ENCODE data around the gene OMD. TPM values are rescaled to one million over a fixed set of nuclear protein-coding genes. Genes with fewer than 3 reads are reported as not detected.

Gene OMD
- polyA plus RNA-seq, 1 donor: 0.85 TPM

DNA sequence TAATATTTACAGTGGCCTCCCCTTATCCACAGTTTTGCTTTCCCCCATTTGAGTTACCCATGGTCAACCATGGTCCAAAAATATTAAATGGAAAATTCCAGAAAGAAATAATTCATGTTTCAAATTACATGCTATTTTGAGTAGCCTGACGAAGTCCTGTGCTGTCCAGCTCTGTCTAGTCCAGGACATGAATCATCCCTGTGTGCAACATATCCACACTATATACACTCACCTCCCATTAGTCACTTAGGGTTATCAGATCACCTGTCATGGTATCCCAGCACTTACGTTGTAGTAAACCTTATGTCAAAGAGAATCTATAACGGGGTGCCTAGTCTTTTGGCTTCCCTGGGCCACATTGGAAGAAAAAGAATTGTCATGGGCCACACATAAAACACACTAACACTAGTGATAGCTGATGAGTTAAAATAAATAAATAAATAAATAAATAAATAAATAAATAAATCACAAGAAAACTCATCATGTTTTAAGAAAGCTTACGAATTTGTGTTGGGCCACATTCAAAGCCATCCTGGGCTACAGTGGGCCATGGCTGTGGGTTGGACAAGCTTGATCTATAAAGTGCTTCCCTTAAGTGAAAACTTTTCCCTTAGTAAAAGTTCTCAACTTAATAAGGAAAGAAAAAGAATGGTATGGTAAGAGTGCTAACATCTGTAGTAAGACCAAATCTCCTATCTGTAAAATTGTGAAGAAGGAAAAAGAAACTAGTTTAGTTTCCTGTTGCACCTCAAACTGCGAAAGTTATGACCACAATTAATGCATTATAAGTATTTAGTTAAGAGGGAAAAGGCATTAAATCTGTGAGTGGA, 15.9 kb upstream of the OMD start:
- no peaks in the 10 kb centered on the region for H3K27me3 ChIP-seq (ENCODE audit: control insufficient read depth, insufficient read depth, low read length)

DNA sequence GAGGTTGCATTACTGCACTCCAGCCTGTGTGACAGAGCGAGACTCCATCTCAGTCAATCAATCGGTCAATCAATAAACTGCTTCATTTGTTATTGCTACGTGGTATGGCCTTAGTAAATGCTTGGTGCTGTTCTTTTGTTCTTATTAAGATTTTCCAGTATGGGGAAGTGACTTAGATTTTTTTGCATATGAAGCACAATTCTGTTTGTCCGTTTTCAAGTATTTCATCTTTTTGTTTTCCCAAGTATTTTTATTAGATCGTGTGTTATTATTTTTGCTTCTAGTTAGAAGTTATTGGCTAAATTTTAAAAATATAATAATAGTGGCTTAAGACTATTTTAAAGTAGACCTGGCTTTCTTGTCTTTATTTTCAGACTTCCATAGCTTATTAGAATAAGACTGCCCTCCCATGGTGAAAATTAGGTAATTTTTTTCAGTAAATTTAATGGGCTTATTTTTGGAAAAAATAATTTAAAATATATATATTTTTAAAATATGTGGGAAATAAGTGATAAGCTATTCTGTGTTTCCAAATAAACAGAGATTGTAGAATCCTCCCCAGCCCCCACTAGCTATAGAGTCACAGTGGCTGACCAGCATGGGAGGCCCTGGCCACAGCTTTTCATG, 14.7 kb upstream of the OMD start:
- no peaks in the 10 kb centered on the region for H3K36me3 ChIP-seq (ENCODE audit: control insufficient read depth, insufficient read depth, low read length)
- H3K27me3 ChIP-seq (ENCODE audit: control insufficient read depth, insufficient read depth, low read length): no peaks in the 10 kb centered on the region
- H3K4me3 ChIP-seq (ENCODE audit: low read length): no peak overlapping the region
- no peak for DNase-seq
- WGBS (ENCODE audit: insufficient coverage, low lambda C conversion rate): 50% methylated on average over 2 of the region's 5 CpGs
- H3K9me3 ChIP-seq (ENCODE audit: control insufficient read depth, low read depth, low read length): no peaks in the 10 kb centered on the region
- H3K4me1 ChIP-seq (ENCODE audit: control insufficient read depth, insufficient read depth, low read length): no peaks in the 10 kb centered on the region
- H3K27ac ChIP-seq (ENCODE audit: low read length): no peak overlapping the region

More for the DNA sequence above, 15.9 kb upstream of the OMD start:
- H3K36me3 ChIP-seq (ENCODE audit: control insufficient read depth, insufficient read depth, low read length): no peaks in the 10 kb centered on the region
- no CpG with 5 or more reads among the region's 5 CpGs for WGBS (ENCODE audit: insufficient coverage, low lambda C conversion rate)
- H3K4me3 ChIP-seq (ENCODE audit: low read length): no peak overlapping the region
- H3K27ac ChIP-seq (ENCODE audit: low read length): no peak overlapping the region
- no peak for DNase-seq
- H3K4me1 ChIP-seq (ENCODE audit: control insufficient read depth, insufficient read depth, low read length): no peaks in the 10 kb centered on the region
- no peaks in the 10 kb centered on the region for H3K9me3 ChIP-seq (ENCODE audit: control insufficient read depth, low read depth, low read length)

DNA sequence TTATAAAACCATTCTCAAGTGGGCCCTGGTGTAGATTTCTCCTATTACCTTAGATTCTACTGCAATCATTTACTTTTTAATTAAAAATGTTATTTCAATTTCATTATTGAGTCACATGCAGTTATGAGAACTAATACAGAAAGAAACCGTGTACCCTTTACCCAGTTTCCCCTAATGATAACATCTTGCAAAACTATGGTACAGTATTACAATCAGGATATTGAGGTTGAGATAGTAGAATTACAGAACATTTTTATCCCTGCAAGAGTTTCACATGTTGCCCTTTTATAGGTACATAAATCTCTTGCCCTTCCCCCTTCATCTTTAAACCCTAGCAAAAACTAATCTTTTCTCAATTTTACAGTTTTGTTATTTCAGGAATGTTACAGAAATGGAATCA, 11.0 kb upstream of the OMD start:
- H3K27ac ChIP-seq (ENCODE audit: low read length): no peak overlapping the region
- H3K9me3 ChIP-seq (ENCODE audit: control insufficient read depth, low read depth, low read length): no peaks in the 10 kb centered on the region
- H3K4me1 ChIP-seq (ENCODE audit: control insufficient read depth, insufficient read depth, low read length): no peaks in the 10 kb centered on the region
- no peak for DNase-seq
- no peaks in the 10 kb centered on the region for H3K27me3 ChIP-seq (ENCODE audit: control insufficient read depth, insufficient read depth, low read length)
- no peak overlapping the region for H3K4me3 ChIP-seq (ENCODE audit: low read length)
- no peaks in the 10 kb centered on the region for H3K36me3 ChIP-seq (ENCODE audit: control insufficient read depth, insufficient read depth, low read length)
- WGBS (ENCODE audit: insufficient coverage, low lambda C conversion rate): no CpG with 5 or more reads among the region's 1 CpG

- no peaks in the 10 kb centered on the region for H3K27me3 ChIP-seq (ENCODE audit: control insufficient read depth, insufficient read depth, low read length)
- DNase-seq: no peak
- no peak overlapping the region for H3K4me3 ChIP-seq (ENCODE audit: low read length)
- no peak overlapping the region for H3K27ac ChIP-seq (ENCODE audit: low read length)
- no peaks in the 10 kb centered on the region for H3K4me1 ChIP-seq (ENCODE audit: control insufficient read depth, insufficient read depth, low read length)
- H3K9me3 ChIP-seq (ENCODE audit: control insufficient read depth, low read depth, low read length): no peaks in the 10 kb centered on the region
- WGBS (ENCODE audit: insufficient coverage, low lambda C conversion rate): 83% methylated on average over 1 of the region's 5 CpGs
- no peaks in the 10 kb centered on the region for H3K36me3 ChIP-seq (ENCODE audit: control insufficient read depth, insufficient read depth, low read length)
These were observed 8.8 kb upstream of the OMD start for GRCh38 chr9:92432972-92433548.

GRCh38 chr9:92432350-92432749, 8.1 kb upstream of the OMD start:
- no peaks in the 10 kb centered on the region for H3K9me3 ChIP-seq (ENCODE audit: control insufficient read depth, low read depth, low read length)
- no peaks in the 10 kb centered on the region for H3K36me3 ChIP-seq (ENCODE audit: control insufficient read depth, insufficient read depth, low read length)
- H3K27ac ChIP-seq (ENCODE audit: low read length): no peak overlapping the region
- H3K4me3 ChIP-seq (ENCODE audit: low read length): no peak overlapping the region
- H3K4me1 ChIP-seq (ENCODE audit: control insufficient read depth, insufficient read depth, low read length): no peaks in the 10 kb centered on the region
- no CpG with 5 or more reads among the region's 5 CpGs for WGBS (ENCODE audit: insufficient coverage, low lambda C conversion rate)
- no peaks in the 10 kb centered on the region for H3K27me3 ChIP-seq (ENCODE audit: control insufficient read depth, insufficient read depth, low read length)
- no peak for DNase-seq

GRCh38 chr9:92429836-92430235, 5.6 kb upstream of the OMD start:
- WGBS (ENCODE audit: insufficient coverage, low lambda C conversion rate): 0% methylated on average over 1 of the region's 2 CpGs
- H3K4me3 ChIP-seq (ENCODE audit: low read length): no peak overlapping the region

DNA sequence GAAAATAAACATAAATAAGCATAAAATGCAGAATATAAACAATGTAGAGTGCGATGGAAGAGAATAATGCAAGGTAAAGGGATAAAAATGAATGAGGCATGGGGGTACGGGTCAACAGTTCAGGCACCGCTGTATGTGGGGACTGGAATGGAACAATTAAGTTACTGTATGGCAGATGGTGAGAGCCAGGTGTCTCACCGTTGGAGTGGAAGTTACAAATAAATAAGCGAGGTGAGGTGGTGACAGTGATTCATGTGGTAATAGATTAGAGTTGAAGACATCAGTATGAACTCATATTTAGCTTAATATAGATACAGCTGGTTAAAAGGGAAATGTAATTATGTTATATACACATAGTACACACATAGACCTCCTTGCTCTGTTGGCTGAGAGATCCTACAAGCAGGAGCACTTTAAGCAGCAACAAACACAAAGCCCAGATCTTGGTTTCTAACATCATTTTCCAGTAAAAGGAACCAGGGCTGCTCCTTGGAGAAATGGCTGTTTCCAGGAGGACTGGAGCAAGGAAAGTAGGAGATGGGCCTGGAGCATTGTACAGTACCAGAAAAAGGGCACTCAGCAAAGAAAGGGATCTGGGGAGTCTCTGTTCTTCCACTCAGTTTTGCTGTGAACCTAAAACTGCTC, 2.4 kb upstream of the OMD start:
- H3K27ac ChIP-seq (ENCODE audit: low read length): peak overlapping the region; percentile 45
- WGBS (ENCODE audit: insufficient coverage, low lambda C conversion rate): 100% methylated on average over 2 of the region's 5 CpGs
- peaks cover 4% of the 10 kb centered on the region for H3K4me1 ChIP-seq (ENCODE audit: control insufficient read depth, insufficient read depth, low read length)
- H3K4me3 ChIP-seq (ENCODE audit: low read length): no peak overlapping the region
- H3K36me3 ChIP-seq (ENCODE audit: control insufficient read depth, insufficient read depth, low read length): no peaks in the 10 kb centered on the region
- H3K9me3 ChIP-seq (ENCODE audit: control insufficient read depth, low read depth, low read length): no peaks in the 10 kb centered on the region
- no peaks in the 10 kb centered on the region for H3K27me3 ChIP-seq (ENCODE audit: control insufficient read depth, insufficient read depth, low read length)
- peak in 1 of 2 donors; percentile 17 for DNase-seq

More at GRCh38 chr9:92429836-92430235, 5.6 kb upstream of the OMD start:
- H3K27ac ChIP-seq (ENCODE audit: low read length): no peak overlapping the region
- no peaks in the 10 kb centered on the region for H3K27me3 ChIP-seq (ENCODE audit: control insufficient read depth, insufficient read depth, low read length)
- H3K9me3 ChIP-seq (ENCODE audit: control insufficient read depth, low read depth, low read length): no peaks in the 10 kb centered on the region
- no peak for DNase-seq
- H3K4me1 ChIP-seq (ENCODE audit: control insufficient read depth, insufficient read depth, low read length): peaks cover 4% of the 10 kb centered on the region
- no peaks in the 10 kb centered on the region for H3K36me3 ChIP-seq (ENCODE audit: control insufficient read depth, insufficient read depth, low read length)

DNA sequence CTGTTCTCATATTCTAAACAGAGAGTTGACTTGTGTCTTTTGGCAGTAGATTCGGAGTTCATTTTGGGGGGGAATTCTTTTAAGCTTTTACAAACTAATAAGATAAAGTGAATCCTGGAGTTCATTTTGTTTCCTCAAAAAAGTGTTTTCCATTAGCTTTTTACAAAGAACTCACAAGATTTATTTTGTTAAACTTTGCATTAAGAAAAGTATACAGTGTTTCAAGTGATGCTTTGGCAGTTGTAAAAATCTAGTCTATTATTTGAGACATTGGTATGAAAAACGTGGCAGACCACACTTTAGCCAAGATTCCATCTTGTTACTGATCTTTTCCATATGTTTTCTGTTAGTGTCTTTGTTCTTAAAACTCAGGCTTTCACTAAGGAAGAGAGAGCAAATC, 1.2 kb upstream of the OMD start:
- Histone ChIP-seq H3K27ac (ENCODE audit: low read length) (peak overlapping the region; percentile 45), H3K27me3 (ENCODE audit: control insufficient read depth, insufficient read depth, low read length) (no peaks in the 10 kb centered on the region), H3K9me3 (ENCODE audit: control insufficient read depth, low read depth, low read length) (no peaks in the 10 kb centered on the region), H3K4me1 (ENCODE audit: control insufficient read depth, insufficient read depth, low read length) (peaks cover 4% of the 10 kb centered on the region), H3K4me3 (ENCODE audit: low read length) (no peak overlapping the region), H3K36me3 (ENCODE audit: control insufficient read depth, insufficient read depth, low read length) (no peaks in the 10 kb centered on the region)
- peak; percentile 26 to 35 for DNase-seq
- no CpG with 5 or more reads among the region's 2 CpGs for whole genome bisulfite sequencing (ENCODE audit: insufficient coverage, low lambda C conversion rate)

DNA sequence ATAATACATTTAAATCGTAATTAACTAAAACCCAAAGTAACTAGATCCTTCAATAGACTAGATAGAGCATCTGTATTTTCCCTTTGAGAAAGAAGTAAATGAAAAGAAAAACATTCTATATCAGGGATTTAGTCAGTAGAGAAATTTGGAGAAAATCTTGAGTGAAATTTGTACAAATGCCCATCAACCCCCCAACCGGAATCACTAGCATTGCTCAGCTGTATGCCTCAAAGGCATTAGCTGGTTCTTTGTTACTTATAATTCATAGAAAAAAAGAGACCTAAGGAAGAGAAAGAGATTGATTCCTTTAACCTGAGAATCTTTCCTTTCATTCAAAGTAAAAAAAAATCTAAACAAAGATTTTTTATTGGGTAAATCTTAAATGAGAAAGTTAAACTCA, 659 bp downstream of the OMD start:
- Histone ChIP-seq H3K4me1 (ENCODE audit: control insufficient read depth, insufficient read depth, low read length) (peaks cover 4% of the 10 kb centered on the region), H3K4me3 (ENCODE audit: low read length) (no peak overlapping the region), H3K27ac (ENCODE audit: low read length) (no peak overlapping the region), H3K27me3 (ENCODE audit: control insufficient read depth, insufficient read depth, low read length) (no peaks in the 10 kb centered on the region), H3K36me3 (ENCODE audit: control insufficient read depth, insufficient read depth, low read length) (no peaks in the 10 kb centered on the region), H3K9me3 (ENCODE audit: control insufficient read depth, low read depth, low read length) (no peaks in the 10 kb centered on the region)
- no peak for DNase-seq
- WGBS (ENCODE audit: insufficient coverage, low lambda C conversion rate): 90% methylated on average over 2 of the region's 2 CpGs

DNA sequence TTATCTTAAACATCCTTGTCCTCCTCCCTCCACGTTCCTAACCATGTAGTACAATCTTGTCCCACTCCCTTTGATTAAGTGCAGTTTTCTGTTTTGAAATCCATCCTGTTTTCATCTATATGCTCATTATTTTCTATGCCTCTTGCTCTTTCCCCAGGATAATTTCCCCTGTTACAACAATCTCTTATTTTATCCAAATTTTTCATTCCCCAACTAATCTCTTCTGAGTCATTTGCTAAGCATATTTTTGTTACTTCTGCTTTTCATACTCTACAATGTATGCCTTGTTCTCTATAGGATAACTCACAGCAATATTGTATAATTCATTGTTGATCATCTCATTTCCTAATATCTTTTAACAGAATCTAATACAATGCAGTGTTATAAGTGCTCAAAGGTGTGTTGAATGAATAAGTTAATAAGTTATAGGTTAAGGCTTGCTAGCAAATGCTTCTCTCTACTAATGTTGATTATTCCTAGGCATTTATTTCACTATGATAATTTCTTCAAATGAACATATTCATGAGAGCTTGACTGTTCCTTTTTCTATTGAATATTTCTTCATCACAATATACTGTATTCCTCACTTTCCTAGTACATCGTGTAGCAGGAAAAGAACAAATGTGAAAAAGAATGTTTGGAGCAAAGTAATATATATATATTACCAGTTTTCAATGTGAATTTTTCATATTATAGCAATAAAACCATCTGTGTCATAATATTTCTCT, 1.5 kb downstream of the OMD start:
- Histone ChIP-seq H3K27me3 (ENCODE audit: control insufficient read depth, insufficient read depth, low read length) (no peaks in the 10 kb centered on the region), H3K36me3 (ENCODE audit: control insufficient read depth, insufficient read depth, low read length) (no peaks in the 10 kb centered on the region), H3K27ac (ENCODE audit: low read length) (no peak overlapping the region), H3K4me1 (ENCODE audit: control insufficient read depth, insufficient read depth, low read length) (peaks cover 4% of the 10 kb centered on the region), H3K9me3 (ENCODE audit: control insufficient read depth, low read depth, low read length) (no peaks in the 10 kb centered on the region), H3K4me3 (ENCODE audit: low read length) (no peak overlapping the region)
- 92% methylated on average over 2 of the region's 2 CpGs for WGBS (ENCODE audit: insufficient coverage, low lambda C conversion rate)
- DNase-seq: no peak

All from large intestine (tissue), 3 donors.